Subcutaneous abdominal adipose tissue (tissue), 5 donors: ENCODE results near the gene ZC3H7B.

Experiments used
- H3K27ac ChIP-seq: one replicate; pipeline ENCODE4 v1.7.0; 2013; ENCODE audit warnings: low read depth, mild to moderate bottlenecking, inconsistent platforms, low read length, moderate library complexity
- H3K27me3 ChIP-seq, 5 donors: one replicate each; pipeline ENCODE4 v1.7.0; 2013; ENCODE audit warnings: low read length in 5 of 5, inconsistent platforms in 1 of 5; ENCODE audit not compliant: control insufficient read depth in 5 of 5, insufficient read depth in 4 of 5
- H3K36me3 ChIP-seq, 5 donors: one replicate each; pipeline ENCODE4 v1.7.0; 2013; ENCODE audit warnings: low read length in 5 of 5; ENCODE audit not compliant: control insufficient read depth in 5 of 5, insufficient read depth in 5 of 5
- H3K4me1 ChIP-seq, 5 donors: one replicate each; pipeline ENCODE4 v1.7.0; 2013; ENCODE audit warnings: low read length in 5 of 5, mild to moderate bottlenecking in 3 of 5, moderate library complexity in 1 of 5; ENCODE audit not compliant: control insufficient read depth in 5 of 5, insufficient read depth in 5 of 5
- H3K4me3 ChIP-seq, 5 donors: one replicate each; pipeline ENCODE4 v1.7.0; 2013; ENCODE audit warnings: low read length in 5 of 5, low read depth in 1 of 5
- H3K9ac ChIP-seq, 5 donors: one replicate each; pipeline ENCODE4 v1.7.0; 2013; ENCODE audit warnings: low read length in 5 of 5, mild to moderate bottlenecking in 4 of 5, moderate library complexity in 3 of 5
- H3K9me3 ChIP-seq, 5 donors: one replicate each; pipeline ENCODE4 v1.7.0; 2013; ENCODE audit warnings: low read length in 5 of 5; ENCODE audit not compliant: control insufficient read depth in 5 of 5
- donor health status: healthy.
- donor health status: healthy.
- donor health status: healthy.
- donor health status: healthy.
- donor health status: healthy.

The ZC3H7B gene

DNA sequence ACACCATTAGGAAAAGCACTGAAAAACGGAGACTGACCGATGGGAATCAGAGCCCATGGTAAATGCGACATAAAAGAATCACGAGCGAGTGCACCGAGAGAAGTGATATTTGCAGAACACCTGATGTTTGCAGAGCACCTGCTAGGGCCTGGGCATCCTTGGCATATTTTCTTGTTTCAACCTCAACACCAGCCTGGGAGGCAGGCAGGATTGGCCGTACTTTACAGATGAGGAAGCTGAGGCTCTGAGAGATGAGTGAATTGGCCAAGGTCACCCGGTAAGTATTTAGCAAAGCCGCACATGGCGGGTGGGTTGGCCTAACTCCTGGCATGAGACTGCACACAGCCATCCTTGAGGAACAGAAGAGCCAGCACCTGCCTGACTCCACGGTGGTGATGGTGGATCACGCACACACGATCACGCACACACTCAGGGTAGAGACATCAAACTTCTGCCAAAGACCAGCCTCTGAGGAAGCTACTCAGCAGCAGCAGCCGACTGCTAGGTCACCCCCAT lies 39.0 kb upstream of the ZC3H7B start:
- Histone ChIP-seq H3K4me1 (no peaks in the 10 kb centered on the region), H3K9ac (no peak overlapping the region), H3K9me3 (no peaks in the 10 kb centered on the region), H3K27me3 (no peaks in the 10 kb centered on the region), H3K36me3 (peaks cover 0 to 88% (median 76%) of the 10 kb centered on the region in 5 donors), H3K27ac (no peak overlapping the region), H3K4me3 (no peak overlapping the region)

DNA sequence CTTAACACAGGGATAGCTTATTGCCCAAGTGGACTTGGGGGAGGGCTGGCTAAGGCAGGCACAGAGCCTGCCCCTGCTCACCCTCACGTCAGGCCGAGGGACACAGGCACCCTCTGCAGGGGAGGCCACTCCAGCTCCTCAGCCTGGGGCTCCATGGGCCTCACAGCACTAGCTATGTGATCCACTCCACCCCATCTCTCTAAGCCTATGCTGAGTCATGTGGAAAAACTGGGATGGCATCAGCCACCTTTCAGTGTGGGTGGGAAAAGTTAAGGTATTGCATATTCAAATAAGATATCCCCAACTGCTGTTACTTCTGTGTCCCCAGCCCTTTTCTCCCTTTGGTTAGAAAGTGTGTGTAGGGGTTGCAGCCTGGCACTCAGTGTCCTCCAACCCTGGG lies 37.6 kb upstream of the ZC3H7B start:
- no peaks in the 10 kb centered on the region for H3K9me3 ChIP-seq
- no peak overlapping the region for H3K4me3 ChIP-seq
- no peaks in the 10 kb centered on the region for H3K4me1 ChIP-seq
- no peak overlapping the region for H3K27ac ChIP-seq
- peaks cover 0 to 88% (median 77%) of the 10 kb centered on the region in 5 donors for H3K36me3 ChIP-seq
- no peak overlapping the region for H3K9ac ChIP-seq
- no peaks in the 10 kb centered on the region for H3K27me3 ChIP-seq

DNA sequence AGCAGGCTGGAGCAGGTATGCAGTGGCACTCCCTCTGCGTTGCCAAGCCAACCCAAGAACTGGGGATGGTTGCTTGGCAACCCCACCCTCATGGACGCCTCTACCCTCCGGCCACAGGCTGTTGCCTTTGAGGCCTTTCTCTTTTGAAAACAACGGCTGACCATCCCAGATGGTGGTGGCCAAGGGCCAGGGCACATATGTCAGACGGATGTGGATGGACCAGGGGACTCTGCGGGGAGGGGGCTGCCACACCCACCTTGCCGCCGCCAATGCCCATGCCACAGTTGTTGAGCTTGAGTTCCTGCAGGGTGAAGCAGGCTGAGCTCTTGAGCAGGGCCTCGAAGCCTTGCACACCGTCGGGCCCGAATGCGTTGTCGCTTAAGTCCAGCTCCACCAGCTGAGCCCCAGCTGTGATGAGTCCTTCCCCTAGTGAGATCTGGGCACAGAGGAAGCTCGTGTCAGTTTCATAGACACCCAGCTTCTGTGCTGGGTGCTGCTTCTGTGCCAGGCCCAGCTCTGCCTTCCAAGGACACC lies 36.9 kb upstream of the ZC3H7B start:
- no peaks in the 10 kb centered on the region for H3K27me3 ChIP-seq
- H3K4me3 ChIP-seq: no peak overlapping the region
- H3K27ac ChIP-seq: no peak overlapping the region
- no peaks in the 10 kb centered on the region for H3K9me3 ChIP-seq
- no peaks in the 10 kb centered on the region for H3K4me1 ChIP-seq
- H3K36me3 ChIP-seq: peaks cover 4 to 91% (median 77%) of the 10 kb centered on the region in 5 donors
- no peak overlapping the region for H3K9ac ChIP-seq

DNA sequence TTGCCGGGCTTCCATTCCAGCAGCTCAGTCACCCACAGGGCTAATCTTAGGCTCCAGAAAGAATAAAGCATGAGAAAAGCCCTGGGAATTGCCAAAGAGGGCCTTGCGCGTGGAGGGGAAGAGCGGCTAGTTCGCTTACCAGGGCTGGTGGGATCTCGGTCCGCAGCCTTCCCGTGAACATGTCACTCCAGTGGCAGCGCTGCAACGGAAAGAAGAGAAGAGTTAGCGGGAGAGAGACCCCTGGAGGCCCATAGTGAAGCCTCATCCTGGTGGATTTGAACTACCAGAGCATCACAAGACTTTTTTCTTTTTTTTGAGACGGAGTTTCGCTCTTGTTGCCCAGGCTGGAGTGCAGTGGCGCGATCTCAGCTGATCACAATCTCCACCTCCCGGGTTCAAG lies 33.4 kb upstream of the ZC3H7B start:
- no peak overlapping the region for H3K27ac ChIP-seq
- H3K9ac ChIP-seq: no peak overlapping the region
- H3K4me3 ChIP-seq: no peak overlapping the region
- H3K4me1 ChIP-seq: no peaks in the 10 kb centered on the region
- no peaks in the 10 kb centered on the region for H3K27me3 ChIP-seq
- no peaks in the 10 kb centered on the region for H3K9me3 ChIP-seq
- H3K36me3 ChIP-seq: peaks cover 4 to 84% (median 68%) of the 10 kb centered on the region in 5 donors

DNA sequence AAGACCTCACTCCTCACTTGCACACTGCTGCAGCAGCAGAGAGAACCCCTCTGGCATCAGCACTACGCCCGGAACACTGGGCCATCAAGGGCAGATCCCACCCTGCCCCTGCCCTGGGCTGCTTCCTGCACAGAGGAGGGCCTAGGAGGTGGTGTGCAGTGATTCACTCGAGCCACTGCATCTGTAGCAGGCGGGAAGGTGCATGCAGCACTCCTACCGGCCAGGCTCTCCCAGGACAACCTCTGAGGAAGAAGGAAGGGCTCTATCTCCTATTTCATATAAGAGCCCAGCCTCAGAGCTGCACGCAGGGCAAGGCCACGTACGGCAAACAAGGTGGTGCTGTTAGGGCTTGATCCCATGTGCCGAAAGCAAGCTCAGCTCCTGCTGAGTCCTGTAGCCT lies 29.5 kb upstream of the ZC3H7B start:
- Histone ChIP-seq H3K27ac (no peak overlapping the region), H3K9ac (no peak overlapping the region), H3K36me3 (peaks cover 4 to 83% (median 63%) of the 10 kb centered on the region in 5 donors)

DNA sequence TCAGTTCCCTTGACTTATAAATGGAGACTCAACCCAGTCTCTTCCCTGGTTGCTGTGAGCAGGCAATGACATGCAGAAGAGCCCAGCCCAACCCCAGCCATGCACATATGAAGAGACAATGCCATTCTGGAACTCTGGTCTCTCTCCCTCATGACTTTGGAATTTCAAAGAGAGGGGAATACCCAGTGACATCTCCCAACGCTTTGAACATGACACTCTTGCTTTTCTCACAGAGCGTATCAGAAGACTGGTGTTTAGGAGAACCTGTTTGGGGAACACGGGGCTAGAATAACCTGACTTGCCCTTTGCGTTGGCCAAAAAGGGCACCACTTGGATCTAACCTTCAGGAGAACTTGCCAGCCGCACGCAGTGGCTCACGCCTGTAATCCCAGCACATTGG lies 28.2 kb upstream of the ZC3H7B start:
- H3K4me3 ChIP-seq: no peak overlapping the region
- H3K4me1 ChIP-seq: peaks cover 2 to 7% (median 5%) of the 10 kb centered on the region in 5 donors
- H3K27ac ChIP-seq: no peak overlapping the region
- no peak overlapping the region for H3K9ac ChIP-seq
- H3K9me3 ChIP-seq: no peaks in the 10 kb centered on the region
- H3K27me3 ChIP-seq: no peaks in the 10 kb centered on the region
- peaks cover 4 to 79% (median 59%) of the 10 kb centered on the region in 5 donors for H3K36me3 ChIP-seq

More for the DNA sequence above, 29.5 kb upstream of the ZC3H7B start:
- Histone ChIP-seq H3K9me3 (no peaks in the 10 kb centered on the region), H3K4me3 (no peak overlapping the region), H3K27me3 (no peaks in the 10 kb centered on the region), H3K4me1 (peaks cover 2 to 7% (median 5%) of the 10 kb centered on the region in 5 donors)

DNA sequence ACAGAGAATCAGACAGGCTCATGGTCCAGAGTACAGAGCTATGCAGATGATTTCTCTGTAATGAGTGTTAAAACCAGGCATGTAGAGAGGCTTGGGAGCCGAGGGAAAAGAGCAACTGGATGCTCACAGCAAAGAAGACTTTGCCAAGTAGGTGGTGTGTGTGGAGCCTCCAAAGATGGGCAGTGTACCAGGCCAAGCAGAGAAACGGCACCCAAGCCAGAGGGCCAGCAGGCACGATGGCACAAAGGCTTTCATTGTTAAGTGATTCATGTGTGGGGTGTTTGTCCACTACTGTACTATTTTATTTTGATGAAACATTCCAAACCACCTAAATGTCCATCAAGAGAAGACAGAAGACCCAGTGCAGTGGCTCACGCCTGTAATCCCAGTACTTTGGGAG lies 26.5 kb upstream of the ZC3H7B start:
- H3K27me3 ChIP-seq: no peaks in the 10 kb centered on the region
- H3K9me3 ChIP-seq: no peaks in the 10 kb centered on the region
- H3K27ac ChIP-seq: no peak overlapping the region
- no peak overlapping the region for H3K9ac ChIP-seq
- H3K36me3 ChIP-seq: peaks cover 0 to 74% (median 54%) of the 10 kb centered on the region in 5 donors
- peaks cover 2 to 7% (median 5%) of the 10 kb centered on the region in 5 donors for H3K4me1 ChIP-seq
- no peak overlapping the region for H3K4me3 ChIP-seq

DNA sequence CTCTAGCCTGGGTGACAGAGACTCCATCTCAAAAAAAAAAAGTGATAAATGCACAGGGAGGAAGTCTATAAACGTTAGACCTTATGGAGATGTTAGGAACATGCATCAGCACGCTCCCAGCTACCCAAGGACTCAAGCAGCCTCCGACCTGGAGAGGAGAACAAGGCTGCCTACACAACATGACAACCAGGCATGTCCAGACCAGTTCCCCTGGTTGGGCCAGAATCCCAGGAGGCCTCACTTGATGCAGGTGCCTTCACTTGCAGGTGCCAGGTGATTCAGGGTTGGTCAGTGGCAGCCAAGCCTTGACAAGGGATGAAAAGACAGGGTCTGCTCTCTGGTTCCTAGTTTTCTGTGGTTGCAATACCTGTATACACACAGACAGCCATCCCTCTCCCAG lies 21.3 kb upstream of the ZC3H7B start:
- Histone ChIP-seq H3K27ac (no peak overlapping the region), H3K27me3 (no peaks in the 10 kb centered on the region), H3K4me3 (no peak overlapping the region), H3K36me3 (peaks cover 3 to 49% (median 32%) of the 10 kb centered on the region in 5 donors), H3K9ac (no peak overlapping the region), H3K4me1 (peaks cover 0 to 8% (median 3%) of the 10 kb centered on the region in 5 donors), H3K9me3 (no peaks in the 10 kb centered on the region)

DNA sequence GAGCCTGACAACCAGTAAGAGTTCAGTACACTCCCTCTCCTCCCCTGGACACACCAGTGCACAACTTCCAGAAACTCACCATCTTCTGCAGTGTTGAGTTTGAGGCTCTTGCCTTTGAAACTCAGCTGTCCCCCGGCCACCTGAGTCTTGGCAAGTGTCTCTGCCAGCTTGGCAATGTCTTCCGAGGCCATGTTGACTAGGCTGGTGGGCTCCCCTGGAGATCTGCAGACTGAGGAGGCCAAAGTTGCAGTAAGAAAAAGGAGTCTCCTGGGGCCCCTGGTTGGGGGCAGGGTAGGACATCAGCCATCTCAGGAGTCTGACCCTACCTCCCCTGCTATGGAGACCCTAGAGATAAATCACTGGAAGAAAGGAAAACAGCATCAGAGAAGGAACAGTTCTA lies 20.5 kb upstream of the ZC3H7B start:
- H3K27ac ChIP-seq: no peak overlapping the region
- no peak overlapping the region for H3K9ac ChIP-seq
- H3K4me1 ChIP-seq: peaks cover 3 to 14% (median 11%) of the 10 kb centered on the region in 5 donors
- H3K36me3 ChIP-seq: peaks cover 3 to 42% (median 29%) of the 10 kb centered on the region in 5 donors
- H3K4me3 ChIP-seq: no peak overlapping the region
- no peaks in the 10 kb centered on the region for H3K9me3 ChIP-seq
- H3K27me3 ChIP-seq: no peaks in the 10 kb centered on the region

DNA sequence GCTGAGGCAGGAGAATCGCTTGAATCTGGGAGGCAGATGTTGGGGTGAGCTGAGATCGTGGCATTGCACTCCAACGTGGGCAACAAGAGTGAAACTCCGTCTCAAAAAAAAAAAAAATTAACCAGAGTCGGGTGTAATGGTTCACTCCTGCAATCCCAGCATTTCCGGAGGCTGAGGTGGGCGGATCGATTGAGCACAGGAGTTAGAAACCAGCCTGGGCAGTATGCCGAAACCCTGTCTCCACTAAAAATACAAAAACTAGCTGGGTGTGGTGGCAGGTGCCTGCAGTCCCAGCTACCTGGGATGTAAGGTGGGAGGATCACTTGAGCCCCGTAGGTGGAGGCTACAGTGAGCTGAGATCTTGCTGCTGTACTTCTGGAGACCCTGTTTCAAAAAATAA lies 16.9 kb upstream of the ZC3H7B start:
- Histone ChIP-seq H3K4me3 (no peak overlapping the region), H3K27ac (peak overlapping the region; percentile 94), H3K36me3 (peaks cover 3 to 18% (median 16%) of the 10 kb centered on the region in 5 donors), H3K9ac (no peak overlapping the region), H3K4me1 (peaks cover 3 to 26% (median 25%) of the 10 kb centered on the region in 5 donors), H3K9me3 (no peaks in the 10 kb centered on the region), H3K27me3 (no peaks in the 10 kb centered on the region)
